CD4-positive, alpha-beta T cell treated with Interleukin-21 for 1 hour (primary cell): ENCODE results near the gene UAP1L1.
"Not testable (repeated sequence)": the region's sequence is repeated elsewhere in the genome, so short reads cannot be mapped to it uniquely, and the experiment has no call there.

Experiments
- DNase-seq: peaks from one replicate; pipeline ENCODE4 v3.0.0-alpha.2; 2020

Gene UAP1L1

GRCh38 chr9:137116728-137117127 lies 39.4 kb downstream of the UAP1L1 start:
- no peak for DNase-seq

- no peak for DNase-seq
These were observed 40.0 kb downstream of the UAP1L1 start for GRCh38 chr9:137117269-137117731.

DNA sequence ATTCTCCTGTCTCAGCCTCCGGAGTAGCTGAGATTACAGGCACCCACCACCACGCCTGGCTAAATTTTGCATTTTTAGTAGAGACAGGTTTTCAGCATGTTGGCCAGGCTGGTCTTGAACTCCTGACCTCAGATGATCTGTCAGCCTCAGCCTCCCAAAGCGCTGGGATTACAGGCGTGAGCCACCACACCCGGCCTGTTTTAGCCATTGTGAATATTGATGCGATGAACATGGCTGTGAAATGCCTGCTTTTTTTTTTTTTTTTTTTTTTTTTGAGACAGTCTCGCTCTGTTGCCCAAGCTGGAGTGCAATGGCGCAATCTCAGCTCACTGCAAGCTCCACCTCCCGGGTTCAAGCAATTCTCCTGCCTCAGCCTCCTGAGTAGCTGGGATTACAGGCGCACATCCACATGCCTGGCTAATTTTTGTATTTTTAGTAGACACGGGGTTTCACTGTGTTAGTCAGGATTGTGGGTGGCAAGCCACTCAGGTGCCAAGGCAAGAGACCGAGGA lies 40.8 kb downstream of the UAP1L1 start:
- not testable (repeated sequence) for DNase-seq

DNA sequence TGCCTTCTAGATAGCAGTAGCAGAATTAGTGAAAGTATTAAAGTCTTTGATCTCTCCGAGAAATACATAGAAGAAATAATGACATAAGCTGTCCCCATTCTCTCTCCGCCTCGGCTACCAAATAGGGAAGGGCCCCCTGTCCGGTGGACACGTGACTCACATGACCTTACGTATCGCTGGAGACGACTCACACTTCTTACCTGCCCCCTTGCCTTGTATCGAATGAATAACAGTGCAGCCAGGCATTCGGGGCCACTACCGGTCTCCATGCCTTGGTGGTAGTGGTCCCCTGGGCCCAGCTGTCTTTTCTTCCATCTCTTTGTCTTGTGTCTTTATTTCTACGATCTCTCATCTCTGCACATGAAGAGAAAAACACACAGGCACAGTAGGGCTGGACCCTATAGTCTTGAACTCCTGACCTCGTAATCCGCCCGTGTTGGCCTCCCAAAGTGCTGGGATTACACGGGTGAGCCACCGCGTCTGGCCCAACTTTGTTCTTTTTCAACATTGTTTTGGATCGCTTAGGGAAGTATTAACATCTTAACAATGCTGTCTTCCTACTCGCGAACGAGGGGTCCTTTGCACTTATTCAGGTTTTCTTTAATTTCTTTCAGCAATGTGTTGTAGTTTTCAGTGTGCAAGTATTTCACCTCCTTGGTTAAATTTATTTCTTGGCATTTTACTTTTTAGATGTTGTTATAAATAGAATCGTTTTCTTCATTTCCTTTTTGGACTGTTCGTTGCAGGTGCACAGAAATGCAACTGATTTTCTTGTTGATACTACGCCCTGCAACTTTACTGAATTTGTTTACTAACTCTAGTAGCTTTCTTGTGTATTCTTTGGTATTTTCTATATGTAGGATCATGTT lies 44.8 kb downstream of the UAP1L1 start:
- DNase-seq, result not testable (repeated sequence)

DNA sequence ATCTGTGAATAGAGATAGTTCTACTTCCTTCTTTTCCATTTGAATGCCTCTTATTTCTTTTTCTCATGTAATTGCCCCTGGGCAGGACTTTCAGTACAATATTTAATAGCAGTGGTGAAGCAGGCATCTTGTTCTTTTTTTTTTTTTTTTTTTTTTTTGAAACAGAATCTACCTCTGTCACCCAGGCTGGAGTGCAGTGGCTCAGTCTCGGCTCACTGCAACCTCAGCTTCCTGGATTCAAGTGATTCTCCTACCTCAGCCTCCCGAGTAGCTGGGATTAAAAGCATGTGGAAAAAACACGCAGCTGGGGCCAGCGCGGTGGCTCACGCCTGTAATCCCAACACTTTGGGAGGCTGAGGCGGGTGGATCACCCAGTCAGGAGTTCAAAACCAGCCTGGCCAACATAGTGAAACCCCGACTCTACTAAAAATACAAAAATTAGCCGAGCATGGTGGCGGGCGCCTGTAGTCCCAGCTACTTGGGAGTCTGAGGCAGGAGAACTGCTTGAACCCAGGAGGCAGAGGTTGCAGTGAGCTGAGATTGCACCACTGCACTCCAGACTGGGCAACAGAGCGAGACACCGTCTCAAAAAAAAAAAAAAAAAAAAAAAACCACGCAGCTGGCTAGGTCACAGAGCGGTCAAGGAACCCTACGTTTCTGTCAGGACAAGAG lies 45.6 kb downstream of the UAP1L1 start:
- not testable (repeated sequence) for DNase-seq

GRCh38 chr9:137123468-137123837 lies 46.1 kb downstream of the UAP1L1 start:
- no peak for DNase-seq

DNA sequence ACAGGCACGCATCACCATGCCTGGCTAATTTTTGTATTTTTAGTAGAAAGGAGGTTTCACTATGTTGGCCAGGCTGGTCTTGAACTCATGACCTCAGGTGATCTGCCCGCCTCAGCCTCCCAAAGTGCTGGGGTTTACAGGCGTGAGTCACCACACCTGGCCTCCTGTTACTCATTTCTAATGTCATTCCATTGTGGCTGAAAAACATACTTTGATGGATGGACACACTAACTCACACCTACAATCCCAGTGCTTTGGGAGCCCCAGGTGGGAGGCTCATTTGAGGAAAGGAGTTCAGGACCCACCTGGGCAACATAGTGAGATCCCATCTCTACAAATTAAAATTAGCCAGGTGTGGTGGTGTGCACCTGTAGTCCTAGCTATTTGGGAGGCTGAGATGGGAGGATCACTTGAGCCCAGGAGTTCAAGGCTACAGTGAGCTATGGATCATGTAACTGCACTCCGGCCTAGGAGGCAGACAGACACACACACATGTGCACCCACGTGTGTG lies 46.7 kb downstream of the UAP1L1 start:
- DNase-seq, result not testable (repeated sequence)

DNA sequence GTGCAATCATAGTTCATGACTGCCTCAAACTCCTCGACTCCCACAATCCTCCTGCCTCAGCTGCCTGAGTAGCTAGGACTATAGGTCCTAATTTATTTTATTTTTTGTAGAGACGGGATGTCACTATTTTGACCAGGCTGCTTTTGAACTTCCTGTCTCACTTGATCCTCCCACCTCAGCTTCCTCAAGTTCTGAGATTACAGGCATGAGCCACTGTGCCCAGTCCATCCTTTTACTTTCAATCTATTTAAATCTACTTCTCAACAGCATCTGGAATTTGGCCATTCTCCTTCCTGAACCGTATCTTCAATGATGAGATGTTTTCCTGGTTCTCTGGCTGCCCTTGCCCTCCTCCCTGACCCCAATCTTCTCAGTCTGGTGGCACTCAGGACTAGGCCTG lies 49.5 kb downstream of the UAP1L1 start:
- DNase-seq, result no peak

DNA sequence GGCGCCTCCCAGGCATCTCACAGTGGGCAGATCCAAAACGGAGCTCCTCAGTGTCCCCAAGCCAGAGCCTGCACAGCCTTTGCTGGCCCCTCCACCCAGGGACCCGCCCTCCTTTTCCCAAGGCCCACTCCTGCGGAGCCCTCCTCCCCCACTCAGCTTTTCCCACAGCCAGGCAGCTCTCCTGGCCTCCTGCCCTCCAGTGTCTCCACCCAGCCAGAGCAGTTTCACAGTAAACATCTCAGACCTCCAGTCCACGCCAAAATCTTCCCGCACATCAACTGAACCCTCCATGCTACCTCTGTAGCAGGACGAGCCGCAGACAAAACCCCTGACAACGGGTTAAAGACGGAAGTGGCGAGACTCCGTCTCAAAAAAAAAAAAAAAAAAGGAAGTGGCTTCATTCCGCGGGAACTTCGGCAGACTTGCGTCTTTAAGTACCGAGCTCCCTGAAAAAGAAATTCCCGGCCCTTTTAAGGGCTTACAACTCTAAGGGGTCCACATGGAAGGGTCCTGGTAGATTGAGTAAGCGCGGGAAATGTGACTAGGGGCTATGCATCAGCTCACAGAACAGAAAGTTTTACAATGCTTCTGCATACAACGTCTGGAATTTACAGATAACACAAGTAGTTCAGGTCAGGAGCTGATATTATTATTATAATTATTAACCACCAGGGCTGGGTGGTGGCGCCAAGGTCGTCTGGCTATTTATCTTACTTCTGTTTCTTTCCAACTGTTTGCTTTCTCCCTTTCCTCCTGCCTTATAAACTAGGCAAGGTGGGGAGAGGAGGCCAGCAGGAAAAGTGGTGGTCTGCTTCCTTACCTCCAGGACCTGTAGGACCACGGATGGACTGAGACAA lies 50.2 kb downstream of the UAP1L1 start:
- peak; percentile 51 for DNase-seq

GRCh38 chr9:137128158-137128861 lies 51.0 kb downstream of the UAP1L1 start:
- peak; percentile 18 for DNase-seq

DNA sequence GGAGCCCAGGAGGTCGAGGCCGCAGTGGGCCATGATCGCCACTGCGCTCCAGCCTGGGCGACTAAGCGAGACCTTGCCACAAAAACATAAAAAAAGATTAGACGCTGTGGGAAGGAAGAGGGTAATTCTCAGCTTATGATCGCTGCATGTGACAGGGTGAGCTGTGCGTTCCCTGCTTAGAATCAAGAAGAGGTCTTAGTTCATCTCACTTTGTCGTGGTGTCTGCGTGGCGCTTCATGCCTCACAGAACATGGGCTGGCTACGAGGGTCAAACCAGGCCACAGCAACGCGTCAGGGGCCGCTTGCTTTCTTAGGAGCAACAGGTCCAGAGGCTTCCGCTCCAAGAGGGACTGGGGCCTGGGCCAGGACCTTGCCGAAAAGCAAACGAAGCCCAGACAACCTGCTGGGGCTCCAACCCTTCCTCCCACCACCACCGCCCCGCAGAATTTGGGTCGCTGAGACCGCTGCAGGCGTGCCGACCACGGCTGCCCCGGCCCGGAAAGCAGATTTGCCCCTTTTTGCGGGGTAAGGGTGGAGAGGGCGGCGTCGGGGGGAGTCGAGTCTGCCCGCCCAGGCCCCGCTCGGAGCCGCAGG lies 51.6 kb downstream of the UAP1L1 start:
- peak; percentile 24 for DNase-seq

- peak; percentile 90 for DNase-seq
These were observed 52.3 kb downstream of the UAP1L1 start for GRCh38 chr9:137129456-137130175.

GRCh38 chr9:137130176-137130755 lies 52.9 kb downstream of the UAP1L1 start:
- no peak for DNase-seq
